Smooth muscle cell (in vitro differentiated cells): ENCODE results near the gene RNPS1. TPM values are rescaled to one million over a fixed set of nuclear protein-coding genes. Genes with fewer than 3 reads are reported as not detected.

ENCODE experiments used
- DNase-seq: peaks from one replicate; lab custom pipeline; 2025; ENCODE audit not compliant: unreplicated experiment; lab: John Stamatoyannopoulos, UW
- H2AFZ ChIP-seq: fragments of 200-600 bp; sonication (generic); 2 replicates; pipeline ENCODE4 v1.6.0; 2016; ENCODE audit warnings: antibody characterized with exemption, low read depth, mild to moderate bottlenecking
- H3F3A ChIP-seq: fragments of 200-600 bp; sonication (generic); 2 replicates; pipeline ENCODE4 v1.6.0; 2017; ENCODE audit warnings: antibody characterized with exemption, low read depth
- H3K27ac ChIP-seq: fragments of 200-600 bp; sonication (generic); 2 replicates; pipeline ENCODE4 v1.5.1; 2016; ENCODE audit warnings: low read depth, mild to moderate bottlenecking
- H3K27me3 ChIP-seq: fragments of 200-600 bp; sonication (generic); 2 replicates; pipeline ENCODE4 v1.6.1; 2016; ENCODE audit warnings: low read depth, mild to moderate bottlenecking
- H3K36me3 ChIP-seq: fragments of 200-600 bp; sonication (generic); 2 replicates; pipeline ENCODE4 v1.5.1; 2016; ENCODE audit warnings: low read depth
- H3K4me1 ChIP-seq: fragments of 200-600 bp; sonication (generic); 2 replicates; pipeline ENCODE4 v1.5.1; 2016; ENCODE audit warnings: low read depth
- H3K4me2 ChIP-seq: fragments of 200-600 bp; sonication (generic); 2 replicates; pipeline ENCODE4 v1.6.0; 2016; ENCODE audit warnings: mild to moderate bottlenecking
- H3K4me3 ChIP-seq: fragments of 200-600 bp; sonication (generic); 2 replicates; pipeline ENCODE4 v1.5.1; 2016; ENCODE audit warnings: mild to moderate bottlenecking
- H3K79me2 ChIP-seq: fragments of 200-600 bp; sonication (generic); 2 replicates; pipeline ENCODE4 v1.6.0; 2016; ENCODE audit warnings: low read depth, mild to moderate bottlenecking
- H3K9ac ChIP-seq: fragments of 200-600 bp; sonication (generic); 2 replicates; pipeline ENCODE4 v1.6.0; 2016; ENCODE audit warnings: low read depth
- H3K9me3 ChIP-seq: fragments of 200-600 bp; sonication (generic); replicated peaks from 2 replicates; pipeline ENCODE4 v1.5.1; 2016; ENCODE audit warnings: low read depth
- H4K20me1 ChIP-seq: fragments of 200-600 bp; sonication (generic); 2 replicates; pipeline ENCODE4 v1.6.0; 2016; ENCODE audit warnings: low read depth
- CTCF ChIP-seq: fragments of 200-600 bp; sonication (generic); IDR thresholded peaks from 2 replicates; pipeline ENCODE4 v1.5.1; 2017; ENCODE audit warnings: borderline replicate concordance, mild to moderate bottlenecking, antibody characterized with exemption; ENCODE audit not compliant: insufficient read depth, poor library complexity, severe bottlenecking
- WGBS: methylation state at CpG from one replicate; pipeline ENCODE4 v1.1.7; 2016; ENCODE audit warnings: low lambda C conversion rate; 5-methylcytosine and 5-hydroxymethylcytosine counted together
- polyA plus RNA-seq: library from polyadenylated mRNA; unstranded; fragments of >200 nt; fragmentation: Nextera tagmentation; extraction: Ambion mirVana; gene quantifications from 2 replicates; pipeline ENCODE4 v1.2.1, GENCODE V29; 2016
- total RNA-seq: library from RNA; depleted of rRNA; stranded (reverse); fragments of >200 nt; gene quantifications from 2 replicates; pipeline ENCODE4 v1.2.3, GENCODE V29; 2014

Gene RNPS1
- total and polyA plus RNA-seq, 2 experiments from 2014 or later: 87.9 to 192 TPM

GRCh38 chr16:2285731-2286191 lies 17.8 kb upstream of the RNPS1 start:
- no peaks in the 10 kb centered on the region for H4K20me1 ChIP-seq
- no peak for DNase-seq
- no peak for TF ChIP-seq CTCF
- no peaks in the 10 kb centered on the region for H3K9me3 ChIP-seq
- WGBS: 92% methylated on average over 13 of the region's 13 CpGs
- no peaks in the 10 kb centered on the region for H3K4me1 ChIP-seq
- H3K9ac ChIP-seq: no peak overlapping the region
- H3K36me3 ChIP-seq: no peaks in the 10 kb centered on the region
- H2AFZ ChIP-seq: no peak overlapping the region
- H3K79me2 ChIP-seq: no peaks in the 10 kb centered on the region
- H3K27me3 ChIP-seq: peaks cover 2% of the 10 kb centered on the region
- H3K27ac ChIP-seq: no peak overlapping the region
- H3K4me2 ChIP-seq: no peak overlapping the region
- H3K4me3 ChIP-seq: no peak overlapping the region
- H3F3A ChIP-seq: no peaks in the 10 kb centered on the region

- no peaks in the 10 kb centered on the region for H3F3A ChIP-seq
- H3K9me3 ChIP-seq: no peaks in the 10 kb centered on the region
- H2AFZ ChIP-seq: no peak overlapping the region
- no peaks in the 10 kb centered on the region for H3K79me2 ChIP-seq
- no peak overlapping the region for H3K4me3 ChIP-seq
- no peak overlapping the region for H3K4me2 ChIP-seq
- no peaks in the 10 kb centered on the region for H3K4me1 ChIP-seq
- no peak for TF ChIP-seq CTCF
- peaks cover 2% of the 10 kb centered on the region for H3K27me3 ChIP-seq
- H3K9ac ChIP-seq: no peak overlapping the region
- WGBS: 94% methylated on average over 35 of the region's 35 CpGs
- no peak overlapping the region for H3K27ac ChIP-seq
- no peaks in the 10 kb centered on the region for H3K36me3 ChIP-seq
- no peaks in the 10 kb centered on the region for H4K20me1 ChIP-seq
- no peak for DNase-seq
Measured at GRCh38 chr16:2284797-2285576, 17.1 kb upstream of the RNPS1 start.

GRCh38 chr16:2284001-2284770 lies 16.3 kb upstream of the RNPS1 start:
- no peak overlapping the region for H2AFZ ChIP-seq
- H3F3A ChIP-seq: no peaks in the 10 kb centered on the region
- H3K27me3 ChIP-seq: peaks cover 2% of the 10 kb centered on the region
- no peak for DNase-seq
- no peaks in the 10 kb centered on the region for H3K36me3 ChIP-seq
- H3K9me3 ChIP-seq: no peaks in the 10 kb centered on the region
- no peak overlapping the region for H3K4me3 ChIP-seq
- H4K20me1 ChIP-seq: no peaks in the 10 kb centered on the region
- no peak for TF ChIP-seq CTCF
- no peak overlapping the region for H3K4me2 ChIP-seq
- H3K4me1 ChIP-seq: no peaks in the 10 kb centered on the region
- 93% methylated on average over 26 of the region's 37 CpGs for WGBS
- no peak overlapping the region for H3K27ac ChIP-seq
- no peak overlapping the region for H3K9ac ChIP-seq
- H3K79me2 ChIP-seq: no peaks in the 10 kb centered on the region
